ENCODE data around the gene MEIS2. TPM values are rescaled to one million over a fixed set of nuclear protein-coding genes. Genes with fewer than 3 reads are reported as not detected.

The MEIS2 gene
- total RNA-seq, 2 donors from 2014 or later = 24.3 to 29.8 TPM

GRCh38 chr15:36908991-36909390 is 191.4 kb downstream of the MEIS2 start:
- Histone ChIP-seq H3K27ac (no peak overlapping the region), H3K4me3 (no peak overlapping the region), H3K4me1 (peaks cover 0 to 23% of the 10 kb centered on the region in 2 donors), H3K9me3 (no peaks in the 10 kb centered on the region), H3K36me3 (no peaks in the 10 kb centered on the region), H3K27me3 (no peaks in the 10 kb centered on the region)
- DNase-seq (ENCODE audit: low spot score) = no peak
- TF ChIP-seq CTCF (IDR thresholded peaks at IDR 0.05) = no peak

DNA sequence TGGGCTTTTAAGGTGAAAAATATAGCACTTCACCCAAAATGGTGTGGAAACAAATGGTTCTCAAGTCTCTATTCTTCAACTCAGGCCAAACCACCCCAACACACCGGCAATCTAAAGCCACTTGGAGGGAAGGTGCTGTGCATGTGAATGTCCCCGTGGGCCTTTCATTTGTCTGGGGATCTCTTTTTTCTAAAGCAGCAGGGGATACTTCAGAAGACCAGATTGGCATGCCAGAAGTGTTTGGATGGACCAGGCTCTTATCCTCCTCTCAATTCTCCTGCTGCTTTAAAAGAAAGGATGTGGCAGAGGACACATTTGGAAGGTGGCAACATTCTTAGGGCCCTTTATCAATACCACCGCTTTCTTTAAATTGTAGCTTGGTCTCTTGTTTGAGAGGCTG is 193.1 kb downstream of the MEIS2 start:
- Histone ChIP-seq H3K27ac (no peak overlapping the region), H3K36me3 (no peaks in the 10 kb centered on the region), H3K27me3 (no peaks in the 10 kb centered on the region), H3K4me1 (peaks cover 0 to 17% of the 10 kb centered on the region in 2 donors), H3K4me3 (no peak overlapping the region), H3K9me3 (no peaks in the 10 kb centered on the region)
- no peak for DNase-seq (ENCODE audit: low spot score)
- no peak for TF ChIP-seq CTCF (IDR thresholded peaks at IDR 0.05)

- no peaks in the 10 kb centered on the region for H3K36me3 ChIP-seq
- H3K4me1 ChIP-seq = peaks cover 0 to 8% of the 10 kb centered on the region in 2 donors
- no peaks in the 10 kb centered on the region for H3K27me3 ChIP-seq
- no peak overlapping the region for H3K27ac ChIP-seq
- DNase-seq (ENCODE audit: low spot score) = no peak
- H3K4me3 ChIP-seq = no peak overlapping the region
- H3K9me3 ChIP-seq = no peaks in the 10 kb centered on the region
- TF ChIP-seq CTCF (IDR thresholded peaks at IDR 0.05) = no peak
These were observed 194.4 kb downstream of the MEIS2 start for GRCh38 chr15:36905908-36906307.

GRCh38 chr15:36904715-36905114 is 195.6 kb downstream of the MEIS2 start:
- Histone ChIP-seq H3K4me3 (no peak overlapping the region), H3K36me3 (no peaks in the 10 kb centered on the region), H3K9me3 (no peaks in the 10 kb centered on the region), H3K27ac (no peak overlapping the region), H3K4me1 (peaks cover 0 to 8% of the 10 kb centered on the region in 2 donors), H3K27me3 (no peaks in the 10 kb centered on the region)
- no peak for DNase-seq (ENCODE audit: low spot score)
- no peak for TF ChIP-seq CTCF (IDR thresholded peaks at IDR 0.05)

DNA sequence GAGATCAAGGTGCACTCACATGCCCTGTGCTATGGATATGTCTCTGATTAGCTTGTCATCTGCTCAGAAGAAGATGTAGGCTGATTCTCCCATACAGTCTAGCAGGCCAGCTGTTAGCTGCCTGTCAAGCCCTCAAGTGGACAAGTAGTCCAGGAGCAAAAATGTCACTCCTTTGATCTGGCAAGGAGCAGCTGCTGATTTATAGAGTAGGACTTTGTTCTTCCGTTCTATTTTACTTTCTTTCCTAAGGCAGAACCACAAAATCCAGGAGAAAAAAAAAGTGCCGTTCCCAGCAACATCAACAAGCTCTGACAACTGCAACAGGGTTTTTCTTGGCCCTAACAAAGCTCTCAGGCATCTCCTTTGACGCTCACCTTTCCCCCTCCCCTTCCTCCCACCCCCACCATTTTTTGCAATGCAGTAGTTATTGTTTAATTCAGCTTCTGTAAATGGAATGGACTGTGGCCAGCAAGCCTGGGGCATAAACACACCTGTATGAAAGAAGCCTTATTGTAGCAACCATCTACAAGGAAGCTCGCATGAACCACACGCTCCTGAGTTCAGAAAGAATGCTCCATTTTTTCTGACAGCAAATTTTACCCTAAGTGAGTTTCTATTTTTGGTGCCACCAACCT is 196.3 kb downstream of the MEIS2 start:
- H3K36me3 ChIP-seq = no peaks in the 10 kb centered on the region
- H3K9me3 ChIP-seq = no peaks in the 10 kb centered on the region
- no peak overlapping the region for H3K27ac ChIP-seq
- H3K4me3 ChIP-seq = no peak overlapping the region
- TF ChIP-seq CTCF (IDR thresholded peaks at IDR 0.05) = no peak
- no peaks in the 10 kb centered on the region for H3K27me3 ChIP-seq
- peaks cover 0 to 8% of the 10 kb centered on the region in 2 donors for H3K4me1 ChIP-seq
- DNase-seq (ENCODE audit: low spot score) = no peak

GRCh38 chr15:36903195-36903594 is 197.2 kb downstream of the MEIS2 start:
- Histone ChIP-seq H3K27me3 (no peaks in the 10 kb centered on the region), H3K4me3 (no peak overlapping the region), H3K4me1 (peaks cover 0 to 8% of the 10 kb centered on the region in 2 donors), H3K36me3 (no peaks in the 10 kb centered on the region), H3K9me3 (no peaks in the 10 kb centered on the region), H3K27ac (no peak overlapping the region)
- no peak for DNase-seq (ENCODE audit: low spot score)
- TF ChIP-seq CTCF (IDR thresholded peaks at IDR 0.05) = no peak
